HG03280 (cell line): Measurements from ENCODE around the gene SH2D1A.
"Not testable (repeated sequence)": the region's sequence is repeated elsewhere in the genome, so short reads cannot be mapped to it uniquely, and the experiment has no call there.

ENCODE experiments used
- ATAC-seq: cut with Tn5 transposase; IDR thresholded peaks from one replicate; pipeline ENCODE4 v1.9.1; 2021; ENCODE audit warnings: mild to moderate bottlenecking, moderate library complexity; ENCODE audit not compliant: unreplicated experiment

Gene SH2D1A

DNA sequence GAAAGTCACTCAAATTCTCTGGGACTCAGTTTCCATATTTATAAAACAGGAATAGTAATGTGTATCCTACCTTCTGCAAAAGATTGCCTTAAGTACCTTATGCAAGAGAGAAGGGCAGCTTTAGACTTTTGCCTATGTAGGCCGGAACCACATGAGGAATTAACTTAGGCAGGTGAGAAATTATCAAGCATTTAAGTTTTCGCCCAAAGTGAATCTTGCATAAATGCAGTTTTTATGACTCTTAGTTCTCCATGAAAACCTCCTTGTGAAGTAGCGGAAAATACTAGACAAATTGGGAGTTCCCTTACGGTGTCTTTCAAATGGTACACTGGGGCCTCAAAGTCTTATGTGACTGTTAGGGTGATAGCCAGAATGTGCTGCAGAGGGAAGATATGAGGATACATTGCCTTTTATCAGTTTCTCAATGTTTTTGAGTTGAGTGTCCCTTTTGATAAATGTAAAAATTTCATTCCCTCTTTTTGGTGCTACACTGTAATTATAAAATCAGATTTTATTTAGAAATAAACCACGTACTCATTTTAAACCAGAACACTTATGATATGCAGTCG is 2.6 kb downstream of the SH2D1A start:
- no peak for ATAC-seq

DNA sequence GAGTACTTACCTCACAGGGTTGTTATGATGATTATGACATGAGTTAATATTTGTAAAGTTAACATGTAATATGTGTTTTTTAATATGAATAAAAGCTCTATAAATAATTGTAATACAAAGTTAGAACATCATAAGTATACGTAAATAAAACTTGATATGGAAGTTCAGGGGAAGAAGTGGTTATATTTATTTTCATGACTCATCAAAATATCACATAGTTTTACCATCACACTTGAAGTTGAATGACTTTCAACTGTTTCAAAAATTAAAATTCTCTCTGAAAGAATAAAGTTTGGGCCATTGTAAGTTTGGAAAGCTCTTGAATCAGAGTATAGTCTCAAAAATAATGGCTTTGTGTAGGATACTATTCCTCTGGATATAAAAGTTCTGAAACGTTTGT is 8.3 kb downstream of the SH2D1A start:
- ATAC-seq, result no peak

DNA sequence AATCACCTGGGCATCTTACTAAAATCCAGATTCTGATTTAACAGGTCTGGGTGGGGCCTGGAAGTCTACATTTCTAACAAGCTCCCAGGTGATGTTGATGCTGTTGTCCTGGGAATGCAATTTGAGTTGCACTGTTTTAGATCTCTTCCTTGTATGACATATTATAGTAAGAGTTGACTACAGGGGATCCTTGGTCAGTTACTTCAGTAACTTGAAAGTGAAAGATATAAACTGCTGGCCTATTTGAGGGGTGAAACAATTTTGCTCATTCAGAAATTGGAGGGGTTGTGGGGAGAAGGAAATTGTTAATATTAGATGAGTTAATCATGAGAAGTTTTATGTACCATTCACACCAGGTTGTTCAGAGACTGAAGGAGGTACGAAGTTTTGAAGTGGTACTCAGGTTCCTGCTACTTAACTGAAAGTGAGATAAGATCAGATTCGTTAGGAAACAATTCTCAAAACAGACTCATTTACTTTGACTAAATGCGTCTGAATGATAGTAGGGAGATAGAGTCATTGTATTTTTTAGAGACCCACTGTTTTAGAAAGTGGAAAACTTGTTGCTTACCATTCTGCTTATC is 12.5 kb downstream of the SH2D1A start:
- no peak for ATAC-seq

DNA sequence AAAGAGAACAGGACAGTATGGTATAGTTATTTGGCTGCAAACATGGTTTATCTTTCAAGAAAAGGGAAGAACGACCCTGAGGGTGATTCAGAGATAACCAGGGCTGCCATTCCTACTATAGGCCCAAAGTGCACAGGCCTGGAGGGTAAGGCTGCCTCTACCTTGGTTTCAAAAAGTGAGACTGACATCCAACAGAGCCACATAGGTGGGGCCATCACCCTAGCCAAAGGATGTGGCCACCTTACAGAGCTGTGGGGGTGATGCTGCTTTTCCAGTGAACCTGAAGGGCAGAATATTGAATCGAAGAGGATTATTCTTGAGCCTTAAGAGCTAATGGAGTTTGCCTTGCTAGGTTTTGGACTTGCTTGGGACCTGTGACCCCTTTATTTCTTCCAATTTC is 15.7 kb downstream of the SH2D1A start:
- ATAC-seq, result no peak

DNA sequence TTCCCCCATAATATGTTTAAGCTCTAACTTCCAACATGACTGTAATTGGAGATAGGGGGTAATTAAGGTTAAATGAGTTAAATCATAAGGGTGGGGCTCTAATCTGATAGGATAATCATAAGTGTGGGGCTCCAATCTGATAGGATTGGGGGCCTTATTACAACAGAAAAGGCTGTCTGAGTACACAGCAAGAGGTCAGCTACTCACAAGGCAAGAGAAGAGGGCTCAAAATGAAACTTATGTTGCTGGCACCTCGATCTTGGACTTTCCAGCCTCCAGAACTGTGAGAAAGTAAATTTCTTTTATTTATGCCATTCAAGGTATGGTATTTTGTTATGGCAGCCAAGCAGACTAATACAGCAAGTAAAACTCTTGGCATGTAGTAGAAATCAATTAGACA is 16.4 kb downstream of the SH2D1A start:
- no peak for ATAC-seq

DNA sequence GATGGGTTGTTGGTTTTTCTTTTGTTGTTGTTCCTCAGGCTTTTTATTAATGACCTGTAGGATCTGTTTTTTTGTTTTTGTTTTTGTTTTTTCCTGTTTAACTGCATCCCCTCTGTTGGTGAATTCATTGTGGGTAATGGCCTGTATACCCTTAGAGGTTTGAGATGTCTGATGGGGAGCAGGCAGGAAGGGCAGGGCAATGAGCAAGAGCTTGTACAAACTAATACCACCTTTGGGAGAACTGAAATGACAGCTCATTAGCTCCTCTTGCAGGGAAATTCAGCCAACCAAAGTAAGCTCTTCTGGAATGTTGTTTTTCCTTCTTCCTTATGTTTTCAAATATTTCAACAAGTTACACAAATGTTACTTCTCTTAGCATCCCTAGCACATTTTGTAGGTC is 23.4 kb downstream of the SH2D1A start:
- no peak for ATAC-seq

DNA sequence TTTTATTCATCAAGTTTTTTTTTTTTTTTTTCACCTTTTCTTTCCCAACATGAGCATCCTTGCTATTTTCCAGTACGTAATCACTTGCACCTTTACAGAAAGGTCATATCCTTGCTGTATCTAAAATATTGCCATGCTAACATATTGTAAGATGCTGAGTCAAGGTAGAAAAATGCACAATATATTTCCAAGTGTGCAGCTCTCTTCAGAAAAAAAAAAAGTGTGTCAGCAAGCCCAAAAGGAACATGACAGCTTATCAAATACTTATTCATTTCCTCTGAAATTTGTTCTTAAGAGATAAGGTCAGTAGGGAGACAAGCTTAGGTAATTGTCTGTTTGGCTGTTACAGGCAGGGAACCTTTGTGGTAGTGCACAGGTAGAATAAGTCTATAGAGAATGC is 27.0 kb downstream of the SH2D1A start:
- no peak for ATAC-seq

DNA sequence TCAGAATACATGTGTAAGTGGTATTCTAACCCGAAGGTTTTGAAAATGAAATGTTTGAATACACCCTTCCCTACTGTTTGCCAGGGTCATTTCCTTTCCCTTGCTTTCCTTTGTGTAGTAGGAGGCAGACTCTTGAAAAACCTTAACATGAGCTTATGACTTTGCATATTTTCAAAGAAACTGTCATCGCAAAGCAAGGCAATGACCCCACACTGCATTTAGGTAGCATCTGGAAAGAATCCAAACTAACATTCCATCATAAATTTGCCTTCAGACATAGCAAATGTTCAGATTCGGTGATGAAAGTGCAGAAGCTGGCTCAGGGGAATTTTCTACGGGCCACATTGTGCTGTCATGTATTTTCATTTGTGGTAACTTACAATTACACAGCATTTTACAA is 32.3 kb downstream of the SH2D1A start:
- ATAC-seq, result no peak

DNA sequence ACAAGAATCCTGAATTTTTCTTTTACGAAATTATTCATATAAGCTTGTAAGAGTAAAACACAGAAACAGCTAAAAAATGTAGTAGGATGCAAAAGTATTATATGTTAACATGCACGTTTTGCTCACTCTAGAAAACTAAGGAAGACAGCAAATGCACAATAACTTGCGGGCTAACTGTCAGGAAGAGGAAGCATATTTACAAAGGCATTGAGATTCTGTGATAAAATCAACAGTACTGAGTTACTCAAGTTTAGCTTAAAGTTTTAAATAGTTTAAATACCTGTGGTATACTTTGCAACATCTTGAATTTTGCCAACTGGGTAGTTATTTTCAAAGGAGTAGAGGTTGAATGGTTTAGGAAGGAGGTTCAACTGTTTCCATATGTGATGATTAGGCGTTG is 37.0 kb downstream of the SH2D1A start:
- no peak for ATAC-seq

DNA sequence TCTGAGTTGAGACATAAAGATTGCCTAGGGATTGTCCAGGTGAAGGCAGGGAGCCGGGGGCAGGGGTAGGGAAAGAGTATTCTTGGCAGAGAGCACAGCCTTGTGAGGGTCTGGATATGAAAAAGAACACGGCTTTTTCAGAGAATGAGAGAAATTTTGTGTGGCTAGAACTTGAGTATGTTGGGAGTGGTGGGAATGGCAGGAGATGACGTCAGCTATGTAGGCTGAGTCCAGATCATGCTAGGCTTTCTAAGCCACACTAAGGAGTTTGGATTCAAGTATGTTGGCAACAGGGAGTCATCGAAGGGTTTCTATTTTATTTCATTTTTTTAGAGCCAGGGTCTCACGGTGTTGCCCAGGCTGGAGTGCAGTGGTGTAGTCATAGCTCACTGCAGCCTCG is 40.0 kb downstream of the SH2D1A start:
- no peak for ATAC-seq

DNA sequence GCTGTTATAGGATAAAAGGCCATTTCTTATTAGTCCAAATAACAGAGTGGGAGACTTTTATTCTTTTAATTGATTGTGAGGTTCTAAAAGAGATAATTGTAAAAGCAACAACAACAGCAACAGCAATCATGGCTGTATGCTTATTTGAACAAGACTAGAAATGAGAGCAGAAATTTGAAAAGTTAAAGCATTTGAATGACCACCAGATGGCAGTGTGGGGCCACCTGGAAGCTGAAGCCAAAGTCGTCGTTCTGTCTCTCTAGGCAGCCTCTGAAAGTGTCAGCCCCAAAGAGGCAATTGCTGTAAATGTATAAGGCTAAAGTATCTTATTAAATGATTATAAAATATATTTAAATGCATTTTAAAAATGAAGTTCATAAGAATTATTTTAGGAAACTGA is 42.2 kb downstream of the SH2D1A start:
- ATAC-seq, result peak; percentile 52

DNA sequence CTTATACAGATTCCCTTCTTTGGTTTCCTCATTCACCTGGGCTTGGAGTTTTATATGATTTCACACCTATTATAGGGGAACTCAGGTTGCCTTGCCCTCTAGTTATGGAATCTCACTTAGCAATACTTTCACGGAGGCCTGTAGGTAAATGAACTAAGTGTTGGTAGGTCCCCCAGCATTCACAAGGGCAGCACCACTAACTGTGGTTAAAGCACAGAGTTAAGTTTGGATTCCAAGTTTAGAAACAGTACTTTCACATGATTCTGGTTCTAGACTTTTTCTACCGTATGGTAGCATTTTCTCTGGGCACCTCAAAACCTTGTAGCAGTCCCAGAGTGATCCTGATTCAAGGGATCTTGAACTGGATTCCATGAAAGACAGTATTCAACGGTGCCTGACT is 46.4 kb downstream of the SH2D1A start:
- no peak for ATAC-seq

DNA sequence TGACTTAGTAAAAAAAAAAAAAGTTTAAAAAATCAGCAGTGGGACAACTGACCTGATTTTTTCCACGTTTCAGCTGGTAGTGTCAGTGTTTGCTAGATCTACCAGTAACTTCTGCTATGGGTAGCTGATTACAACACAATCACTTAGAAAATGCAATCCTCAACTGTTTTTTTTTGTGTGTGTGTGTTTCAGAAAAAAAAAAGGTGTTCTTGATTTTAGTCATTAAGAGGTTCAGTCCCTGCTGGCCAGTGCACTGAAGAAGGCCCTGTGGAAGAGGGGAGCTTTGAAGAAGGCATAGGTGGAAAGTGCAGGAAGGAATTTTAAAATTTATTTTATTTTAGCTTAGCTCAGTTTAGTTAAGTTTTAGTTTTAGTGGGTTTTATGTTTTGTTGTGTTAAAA is 46.9 kb downstream of the SH2D1A start:
- ATAC-seq, result no peak

DNA sequence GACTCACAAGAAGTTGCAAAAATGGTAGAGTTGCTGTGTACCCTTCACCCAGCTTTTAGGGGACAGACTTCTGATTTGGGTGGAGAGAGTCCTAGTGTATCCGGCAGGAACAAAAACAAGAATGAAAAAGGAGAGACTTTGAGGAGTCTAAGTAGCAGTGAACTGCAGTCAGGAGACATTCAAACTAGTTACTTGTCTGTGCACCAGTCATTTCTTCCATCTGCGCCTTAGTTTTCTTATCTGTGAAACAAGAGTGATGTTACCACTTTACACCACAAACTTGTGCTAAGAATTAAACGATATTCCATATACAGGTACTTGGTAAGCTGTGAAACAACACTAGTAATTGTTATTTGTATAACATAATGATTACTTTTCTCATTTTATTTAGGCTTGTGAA is 47.3 kb downstream of the SH2D1A start:
- ATAC-seq, result no peak

DNA sequence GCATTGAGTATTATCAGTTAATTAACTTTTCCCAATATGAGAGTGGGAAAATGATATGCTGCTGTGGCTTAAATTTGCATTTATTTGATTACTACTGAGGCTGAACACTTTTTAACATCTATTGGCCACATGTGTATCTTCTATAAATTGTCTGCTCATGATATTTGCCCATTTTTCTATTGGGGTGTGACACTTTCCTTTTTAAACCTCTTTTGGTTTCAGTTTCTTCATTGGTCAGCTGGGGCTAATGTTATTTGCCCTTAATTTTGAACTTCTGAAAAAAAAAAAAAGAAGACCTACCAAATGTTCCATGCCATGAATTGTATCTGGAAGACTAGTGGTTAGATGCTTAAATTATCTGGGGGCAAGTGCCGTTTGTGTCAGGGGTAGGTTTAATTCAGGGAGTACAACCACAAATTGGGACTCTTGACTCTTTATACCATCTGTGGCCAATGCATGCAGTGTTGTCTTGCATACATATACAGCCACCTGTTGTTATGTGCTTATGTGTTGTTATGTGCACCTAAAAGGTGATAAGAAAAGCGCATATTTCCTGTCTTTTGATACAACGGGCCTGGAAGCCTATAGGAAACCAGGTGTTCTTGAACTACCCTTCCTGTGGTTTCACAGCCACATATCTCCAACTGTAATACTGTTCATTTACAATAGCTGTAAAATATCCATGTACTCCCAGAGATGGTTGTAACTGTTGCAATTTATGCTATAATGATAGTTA is 49.0 kb downstream of the SH2D1A start:
- peak; percentile 54 for ATAC-seq

DNA sequence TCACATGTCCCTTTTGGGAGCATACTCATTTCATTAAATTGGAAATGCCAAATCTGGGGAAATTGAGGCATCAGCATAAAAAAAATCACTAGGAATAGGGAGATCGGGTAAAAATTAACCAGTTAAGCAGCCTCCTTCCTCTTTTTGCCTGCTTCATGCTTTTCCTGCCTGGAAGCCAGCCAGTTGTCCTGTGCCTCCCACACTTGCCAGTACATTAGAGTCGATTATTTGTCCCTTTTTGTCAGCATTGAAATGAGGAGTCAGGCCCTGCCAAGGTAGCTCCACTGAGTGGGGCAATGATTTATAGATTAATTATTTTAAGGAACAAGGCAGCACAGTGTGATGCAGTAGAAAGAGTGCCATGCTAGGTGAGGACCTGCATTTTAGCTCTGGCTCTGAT is 55.3 kb downstream of the SH2D1A start:
- ATAC-seq, result no peak

DNA sequence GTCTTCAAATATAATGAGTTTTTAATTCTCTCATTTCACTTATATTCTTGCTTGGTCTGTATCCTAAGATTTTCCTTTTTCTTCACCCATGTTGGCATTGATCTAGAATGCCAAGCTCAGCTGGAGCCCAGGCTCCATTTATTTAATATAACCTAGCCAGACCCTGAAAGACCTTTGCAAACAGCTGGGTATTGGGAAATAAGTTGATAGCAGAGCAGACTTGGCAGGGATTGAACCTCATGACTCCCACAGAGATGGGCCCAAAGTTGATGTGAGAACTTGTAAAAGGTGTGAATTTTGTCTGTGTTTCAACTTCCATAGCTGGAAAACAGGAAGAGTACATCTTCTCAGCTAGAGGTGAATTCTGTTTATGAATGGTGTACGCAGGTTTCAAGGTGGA is 59.5 kb downstream of the SH2D1A start:
- ATAC-seq, result no peak

DNA sequence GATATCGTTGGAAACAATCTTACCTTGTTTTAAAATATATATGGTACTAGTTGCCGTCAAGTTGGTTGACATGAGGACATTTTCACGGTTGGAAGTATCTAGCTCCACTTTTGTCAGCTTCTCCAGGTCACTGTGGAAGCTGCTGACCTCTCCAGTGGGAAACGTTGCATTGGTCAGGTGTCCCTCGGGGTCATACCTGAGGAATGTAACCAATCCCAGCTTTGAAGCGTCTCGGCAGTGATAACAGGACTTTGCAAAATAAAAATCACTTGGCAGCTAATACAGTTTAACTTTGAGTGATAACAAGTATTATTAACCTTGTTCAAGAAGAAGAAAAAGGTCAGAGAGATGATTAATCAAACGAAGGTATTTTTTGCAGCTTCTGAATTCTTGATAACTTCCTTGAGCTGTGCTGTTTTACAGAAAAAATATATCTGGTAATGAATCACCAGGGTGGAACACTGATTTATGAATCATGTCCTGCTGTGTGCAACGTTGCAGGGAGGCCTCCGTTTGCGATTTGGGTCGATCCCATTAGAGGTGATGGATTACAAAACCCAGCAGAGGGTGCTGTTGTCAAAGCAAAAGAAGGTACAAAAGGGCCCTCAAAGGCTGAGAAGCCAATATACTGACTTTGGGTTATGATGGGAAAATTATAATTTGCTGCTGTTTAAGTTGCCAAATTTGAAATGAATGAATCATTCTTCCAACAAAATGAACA is 60.1 kb downstream of the SH2D1A start:
- ATAC-seq, result peak; percentile 81

DNA sequence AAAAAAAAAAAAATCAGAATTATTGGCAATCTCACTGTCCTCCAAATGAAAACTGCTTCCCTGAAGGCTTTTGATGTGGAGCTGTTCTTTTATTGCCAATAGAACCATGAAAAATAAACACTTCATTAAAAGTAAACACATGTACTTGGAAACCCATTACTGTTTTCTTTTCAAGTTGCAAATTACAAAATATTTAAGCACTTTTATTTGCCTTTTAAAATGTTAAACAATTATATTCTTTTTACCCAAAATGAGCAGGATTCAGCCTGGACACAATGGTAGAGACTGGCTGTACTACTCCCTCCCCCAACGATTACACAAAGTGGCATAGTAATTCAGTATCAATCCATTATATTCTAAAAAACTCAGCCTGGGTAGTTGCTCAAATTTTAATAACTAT is 60.9 kb downstream of the SH2D1A start:
- no peak for ATAC-seq

DNA sequence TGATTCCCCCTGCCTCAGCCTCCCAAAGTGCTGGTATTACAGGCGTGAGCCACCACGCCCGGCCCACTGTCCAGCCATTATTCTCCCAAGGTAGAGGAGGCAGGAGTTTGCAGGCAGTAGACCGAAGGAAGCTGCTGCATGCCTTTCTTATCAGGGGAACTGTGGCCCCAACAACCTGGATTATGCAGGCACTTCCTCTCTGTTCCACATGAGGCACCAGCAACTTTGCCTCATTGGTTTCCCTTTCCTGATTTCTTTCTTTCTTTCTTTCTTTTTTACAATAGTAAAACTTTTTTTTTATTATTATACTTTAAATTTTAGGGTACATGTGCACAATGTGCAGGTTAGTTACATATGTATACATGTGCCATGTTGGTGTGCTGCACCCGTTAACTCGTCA is 62.0 kb downstream of the SH2D1A start:
- not testable (repeated sequence) for ATAC-seq

DNA sequence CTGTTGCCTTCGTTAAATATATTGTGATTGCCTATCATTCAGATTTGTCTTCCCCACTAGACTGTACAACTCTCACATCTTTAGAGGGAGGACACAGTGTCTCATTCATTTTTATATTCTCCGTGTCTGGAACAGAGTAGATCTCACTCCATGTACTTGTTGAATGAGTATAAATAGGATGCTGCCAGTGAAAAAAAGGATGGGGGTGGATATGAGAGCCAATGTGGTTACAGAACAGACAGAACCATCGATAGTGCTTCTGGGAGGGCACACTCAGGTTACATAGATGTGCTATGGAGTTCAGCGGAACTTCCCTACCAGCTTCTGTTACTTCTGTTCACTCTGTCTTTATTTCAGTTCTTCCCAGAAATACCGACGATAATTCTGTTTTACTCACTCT is 66.9 kb downstream of the SH2D1A start:
- no peak for ATAC-seq

DNA sequence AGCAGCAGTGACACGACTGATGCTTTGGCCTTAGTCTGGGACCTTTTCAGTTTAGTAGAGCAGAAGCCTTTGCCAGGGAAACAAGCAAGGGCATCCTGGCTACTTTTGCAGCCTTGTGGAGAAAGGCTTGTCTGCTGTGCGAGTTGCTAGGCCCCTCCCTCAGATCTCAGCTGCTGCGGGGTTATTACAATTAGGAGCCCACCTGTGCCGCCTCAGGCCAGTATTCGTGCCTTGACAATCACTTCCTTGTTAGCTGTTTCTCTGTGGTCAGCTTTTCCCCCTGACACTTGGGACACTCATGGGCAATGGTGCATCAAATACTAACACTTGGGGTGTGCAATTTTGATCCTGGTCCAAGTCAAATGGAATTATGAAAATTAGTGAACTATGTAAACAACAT is 67.9 kb downstream of the SH2D1A start:
- no peak for ATAC-seq
